IPS-18c (cell line): ENCODE measurements around the gene FOXR2.

Experiments used
- H3K4me3 ChIP-seq: 2 replicates; pipeline ENCODE4 v1.7.0; 2013; ENCODE audit warnings: low read depth, mild to moderate bottlenecking, low read length, moderate library complexity; ENCODE audit not compliant: insufficient read depth
- H3K9me3 ChIP-seq: one replicate; pipeline ENCODE4 v1.6.1; 2013; ENCODE audit warnings: mild to moderate bottlenecking, low read length, moderate library complexity; ENCODE audit not compliant: control insufficient read depth, insufficient read depth

Gene FOXR2

GRCh38 chrX:55623100-55623499, at the start of gene FOXR2:
Gene FOXR2 (plus strand): TSS chrX:55623400. CDS start chrX:55623712, 312 bp downstream.
- H3K9me3 ChIP-seq, result peaks cover 2% of the 10 kb centered on the region
- no peak within 1 kb of the TSS for H3K4me3 ChIP-seq

- Histone ChIP-seq H3K9me3 (no peaks in the 10 kb centered on the region), H3K4me3 (no peak overlapping the region)
Measured at GRCh38 chrX:55579115-55579514, 44.1 kb upstream of the FOXR2 start.

GRCh38 chrX:55582447-55582846, 40.8 kb upstream of the FOXR2 start:
- Histone ChIP-seq H3K4me3 (no peak overlapping the region), H3K9me3 (no peaks in the 10 kb centered on the region)

DNA sequence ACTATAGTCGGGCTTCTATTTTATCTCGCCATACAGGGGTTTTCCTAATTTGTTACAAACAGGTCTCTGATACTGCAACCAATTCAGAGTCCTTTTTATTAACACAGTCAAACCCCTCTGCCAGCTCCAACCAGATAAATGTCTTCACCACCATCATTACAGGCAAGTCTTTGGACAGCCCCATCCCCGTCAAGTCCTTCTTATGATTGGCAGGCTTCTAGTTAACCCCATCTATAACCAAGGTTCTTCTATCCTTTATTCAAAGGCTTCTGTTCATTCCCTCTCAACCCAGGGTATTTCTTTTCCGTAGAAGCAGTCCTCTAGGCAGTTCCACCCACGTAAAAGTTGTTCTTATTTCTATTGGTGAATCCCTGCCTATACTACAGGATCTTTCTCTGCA, 29.9 kb upstream of the FOXR2 start:
- no peak overlapping the region for H3K4me3 ChIP-seq
- H3K9me3 ChIP-seq, result peaks cover 7% of the 10 kb centered on the region

DNA sequence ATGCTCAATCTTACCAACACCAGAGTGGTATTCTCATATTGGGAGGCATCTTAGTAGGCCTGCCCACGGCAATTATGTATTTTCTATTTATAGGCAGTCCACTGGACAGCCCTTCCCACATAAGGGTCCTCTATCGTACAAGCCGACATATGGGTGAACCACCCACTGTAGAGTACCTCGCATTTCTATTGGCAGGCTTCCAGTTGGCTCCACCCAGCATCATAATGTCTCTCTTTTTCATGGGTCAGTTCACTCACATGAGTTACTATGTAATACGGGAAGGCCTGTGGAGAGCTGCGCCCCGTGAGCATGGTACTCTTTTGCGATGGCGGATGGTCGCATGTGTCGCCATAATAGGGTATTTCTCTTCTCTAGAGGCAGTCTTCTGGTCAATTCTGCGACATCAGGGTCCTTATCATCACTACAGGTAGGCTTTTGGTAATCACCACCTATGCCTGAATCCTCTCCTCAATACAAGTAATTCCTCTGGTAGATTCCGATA, 29.4 kb upstream of the FOXR2 start:
- H3K9me3 ChIP-seq, result peaks cover 9% of the 10 kb centered on the region
- H3K4me3 ChIP-seq, result no peak overlapping the region

- no peak overlapping the region for H3K4me3 ChIP-seq
- H3K9me3 ChIP-seq, result peaks cover 9% of the 10 kb centered on the region
Measured at GRCh38 chrX:55598333-55598732, 24.9 kb upstream of the FOXR2 start.

GRCh38 chrX:55619547-55619946, 3.7 kb upstream of the FOXR2 start:
- H3K9me3 ChIP-seq, result peaks cover 6% of the 10 kb centered on the region
- no peak overlapping the region for H3K4me3 ChIP-seq

GRCh38 chrX:55624403-55624802, 1.2 kb downstream of the FOXR2 start:
- Histone ChIP-seq H3K4me3 (no peak overlapping the region), H3K9me3 (peaks cover 2% of the 10 kb centered on the region)

GRCh38 chrX:55636109-55636508, 12.9 kb downstream of the FOXR2 start:
- Histone ChIP-seq H3K9me3 (peaks cover 17% of the 10 kb centered on the region), H3K4me3 (no peak overlapping the region)

GRCh38 chrX:55638933-55639332, 15.7 kb downstream of the FOXR2 start:
- Histone ChIP-seq H3K9me3 (peaks cover 17% of the 10 kb centered on the region), H3K4me3 (no peak overlapping the region)

DNA sequence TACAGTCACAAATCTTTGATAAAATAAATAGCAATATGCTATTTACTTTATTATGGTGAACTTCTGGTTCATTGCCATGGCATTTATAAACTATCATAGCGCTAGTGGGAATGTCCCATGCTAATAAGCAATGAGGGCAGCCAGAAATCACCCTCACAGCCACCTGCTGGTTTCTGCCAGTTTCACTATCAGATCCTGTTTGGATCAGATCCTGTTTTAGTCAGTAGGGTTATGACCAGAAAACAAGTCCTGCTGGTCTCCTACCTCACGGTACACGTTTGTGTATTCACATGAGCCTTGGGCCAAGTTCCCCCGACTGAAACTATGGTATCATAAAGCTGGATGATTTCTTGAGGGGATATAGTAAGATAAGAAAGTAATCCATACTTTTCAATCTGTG, 17.7 kb downstream of the FOXR2 start:
- Histone ChIP-seq H3K9me3 (peaks cover 18% of the 10 kb centered on the region), H3K4me3 (no peak overlapping the region)

GRCh38 chrX:55648434-55648833, 25.2 kb downstream of the FOXR2 start:
- Histone ChIP-seq H3K4me3 (no peak overlapping the region), H3K9me3 (peaks cover 4% of the 10 kb centered on the region)

GRCh38 chrX:55659931-55660330, 36.7 kb downstream of the FOXR2 start:
- peaks cover 7% of the 10 kb centered on the region for H3K9me3 ChIP-seq

DNA sequence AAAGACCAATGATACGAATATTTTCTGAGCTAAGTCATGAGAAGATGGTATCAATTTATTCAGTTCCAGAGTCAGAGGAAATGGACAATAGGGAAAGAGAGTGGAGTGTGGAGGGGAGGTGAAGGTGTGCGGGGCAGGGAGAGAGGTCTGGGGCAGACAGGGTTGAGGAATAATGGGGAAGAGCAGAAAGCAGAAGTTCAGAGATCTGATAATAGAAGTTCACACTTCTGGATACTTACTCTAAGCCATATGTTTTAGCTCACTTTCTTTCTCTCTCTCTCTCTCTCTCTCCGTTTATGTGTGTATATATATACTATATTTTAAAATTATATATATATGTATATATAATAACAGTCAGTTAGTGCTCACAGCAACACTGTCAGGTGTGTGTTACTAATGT, 40.4 kb downstream of the FOXR2 start:
- Histone ChIP-seq H3K4me3 (no peak overlapping the region), H3K9me3 (peaks cover 7% of the 10 kb centered on the region)

More at GRCh38 chrX:55659931-55660330, 36.7 kb downstream of the FOXR2 start:
- H3K4me3 ChIP-seq, result no peak overlapping the region

GRCh38 chrX:55668084-55668483, 44.9 kb downstream of the FOXR2 start:
- Histone ChIP-seq H3K9me3 (peaks cover 2% of the 10 kb centered on the region), H3K4me3 (no peak overlapping the region)
